Uterus (tissue), 4 donors: ENCODE data around the gene SLC41A1. TPM values are rescaled to one million over a fixed set of nuclear protein-coding genes. Genes with fewer than 3 reads are reported as not detected.

Experiments used
- DNase-seq, 2 donors: peaks; one replicate each; pipeline ENCODE4 v3.0.0-alpha.2; 2019 to 2020
- H3K27ac ChIP-seq, 2 donors: fragments of 200-600 bp; sonication (generic); 1 replicate in 1 of 2; 2 replicates in 1 of 2; pipeline ENCODE4 v1.5.1; 2016 to 2018
- H3K27me3 ChIP-seq, 2 donors: fragments of 200-600 bp; sonication (generic); one replicate each; pipeline ENCODE4 v1.5.1; 2018 to 2019; ENCODE audit warnings: control low read depth in 1 of 2
- H3K36me3 ChIP-seq, 2 donors: fragments of 200-600 bp; sonication (generic); one replicate each; pipeline ENCODE4 v1.5.1; 2019; ENCODE audit warnings: control low read depth in 1 of 2
- H3K4me1 ChIP-seq, 2 donors: fragments of 200-600 bp; sonication (generic); one replicate each; pipeline ENCODE4 v1.5.1; 2018 to 2019; ENCODE audit warnings: control low read depth in 1 of 2
- H3K4me3 ChIP-seq, 2 donors: fragments of 200-600 bp; sonication (generic); 1 replicate in 1 of 2; 2 replicates in 1 of 2; pipeline ENCODE4 v1.5.1; 2018 to 2019; ENCODE audit warnings: mild to moderate bottlenecking in 1 of 2
- H3K9me3 ChIP-seq, 2 donors: fragments of 200-600 bp; sonication (generic); one replicate each; pipeline ENCODE4 v1.5.1; 2019; ENCODE audit warnings: control low read depth in 1 of 2
- CTCF ChIP-seq, 4 experiments: fragments of 200-600 bp in 2 of 4; fragments of 450-650 bp in 2 of 4; sonication (generic) in 2 of 4; IDR thresholded peaks; one replicate each; pipeline ENCODE4 v1.5.1; 2016 to 2019; ENCODE audit warnings: antibody characterized with exemption in 4 of 4, mild to moderate bottlenecking in 2 of 4, moderate library complexity in 1 of 4
- POLR2A ChIP-seq, 2 donors: fragments of 450-650 bp; IDR thresholded peaks; one replicate each; pipeline ENCODE4 v1.6.1; 2016; ENCODE audit warnings: antibody characterized with exemption in 2 of 2, mild to moderate bottlenecking in 1 of 2, moderate library complexity in 1 of 2
- intact Hi-C: fragments of 100-400 bp; cut with DNase I; formaldehyde crosslinking; loops from one replicate; pipeline ENCODE4 v1.15.1; 2023; ENCODE audit warnings: low total_unique reads
- total RNA-seq, 4 donors: library from RNA; depleted of rRNA in 3 of 4; stranded (reverse); fragments of >200 nt in 3 of 4; gene quantifications; one replicate each; pipeline versions ENCODE4 v1.1.0 to v1.2.4, GENCODE V29; 2014 to 2023
- donor health status: DM: yes; HTN: yes; CAD: no.

Gene SLC41A1
- total RNA-seq, 4 donors from 2014 or later, result 1.0 to 35.4 (median 23.5) TPM

- intact Hi-C loops, result no loop called here
- peak; percentile 98 to 99 for DNase-seq
- Histone ChIP-seq H3K36me3 (no peaks in the 10 kb centered on the region), H3K4me1 (peaks cover 6 to 7% of the 10 kb centered on the region in 2 donors), H3K27ac (peak within 1 kb of the TSS; percentile 100), H3K4me3 (peak within 1 kb of the TSS; percentile 93 to 99), H3K27me3 (no peaks in the 10 kb centered on the region), H3K9me3 (no peaks in the 10 kb centered on the region)
- TF ChIP-seq CTCF (IDR thresholded peaks at IDR 0.05) (peak; percentile 33 to 54 (median 44)), POLR2A (IDR thresholded peaks at IDR 0.05) (peak in 1 of 2 donors; percentile 77)
Measured at GRCh38 chr1:205750138-205751035, 62.6 kb downstream of the SLC41A1 start, which contains the start of gene NUCKS1. TSS of gene NUCKS1 (minus strand) at chr1:205750182. CDS start at chr1:205749973, 209 bp downstream.

- Histone ChIP-seq H3K36me3 (no peaks in the 10 kb centered on the region), H3K4me1 (peaks cover 6 to 7% of the 10 kb centered on the region in 2 donors), H3K9me3 (no peaks in the 10 kb centered on the region), H3K27me3 (no peaks in the 10 kb centered on the region), H3K27ac (peak overlapping the region; percentile 100), H3K4me3 (peak overlapping the region; percentile 93 to 99)
- intact Hi-C loops, result no loop called here
- peak in 3 of 4 experiments; percentile 5 to 10 (median 8) for TF ChIP-seq CTCF (IDR thresholded peaks at IDR 0.05)
- TF ChIP-seq POLR2A (IDR thresholded peaks at IDR 0.05), result peak; percentile 87 to 92
- peak; percentile 89 to 93 for DNase-seq
Measured at GRCh38 chr1:205749234-205750137, 63.5 kb downstream of the SLC41A1 start.

GRCh38 chr1:205748403-205749233, 64.4 kb downstream of the SLC41A1 start:
- peaks cover 6 to 7% of the 10 kb centered on the region in 2 donors for H3K4me1 ChIP-seq
- no peaks in the 10 kb centered on the region for H3K36me3 ChIP-seq
- H3K4me3 ChIP-seq, result peak overlapping the region; percentile 93 to 99
- TF ChIP-seq POLR2A (IDR thresholded peaks at IDR 0.05), result no peak
- TF ChIP-seq CTCF (IDR thresholded peaks at IDR 0.05), result no peak
- no peaks in the 10 kb centered on the region for H3K9me3 ChIP-seq
- no peaks in the 10 kb centered on the region for H3K27me3 ChIP-seq
- H3K27ac ChIP-seq, result peak overlapping the region; percentile 100
- intact Hi-C loops, result no loop called here
- DNase-seq, result peak in 1 of 2 donors; percentile 46

GRCh38 chr1:205746757-205747412, 66.1 kb downstream of the SLC41A1 start:
- Histone ChIP-seq H3K27ac (no peak overlapping the region), H3K36me3 (no peaks in the 10 kb centered on the region), H3K9me3 (no peaks in the 10 kb centered on the region), H3K4me3 (peak overlapping the region in 1 of 2 donors; percentile 99), H3K27me3 (no peaks in the 10 kb centered on the region), H3K4me1 (peaks cover 6 to 7% of the 10 kb centered on the region in 2 donors)
- TF ChIP-seq CTCF (IDR thresholded peaks at IDR 0.05) (no peak), POLR2A (IDR thresholded peaks at IDR 0.05) (no peak)
- DNase-seq, result no peak
- intact Hi-C loops, result no loop called here
